Cardiac muscle cell (in vitro differentiated cells and primary cell): ENCODE results near the gene SNAP47. TPM values are rescaled to one million over a fixed set of nuclear protein-coding genes. Genes with fewer than 3 reads are reported as not detected.

ENCODE experiments used
- DNase-seq, 2 donors: peaks; one replicate each; pipeline versions ENCODE4 v3.0.0 to v3.0.0-alpha.2; 2010 to 2017; ENCODE audit warnings: low read depth in 1 of 2, low spot score in 1 of 2
- H3K27ac ChIP-seq: fragments of 200-600 bp; sonication (generic); 2 replicates; pipeline ENCODE4 v1.5.1; 2016
- H3K27me3 ChIP-seq: fragments of 200-600 bp; sonication (generic); 2 replicates; pipeline ENCODE4 v1.6.0; 2016; ENCODE audit warnings: control low read depth
- H3K36me3 ChIP-seq: fragments of 200-600 bp; sonication (generic); 2 replicates; pipeline ENCODE4 v1.5.1; 2016; ENCODE audit warnings: control low read depth
- H3K4me1 ChIP-seq: fragments of 200-600 bp; sonication (generic); 2 replicates; pipeline ENCODE4 v1.8.1; 2017; ENCODE audit warnings: low read depth, mild to moderate bottlenecking, mixed run types
- H3K4me3 ChIP-seq: fragments of 200-600 bp; sonication (generic); 2 replicates; pipeline ENCODE4 v1.5.1; 2016; ENCODE audit warnings: mild to moderate bottlenecking
- H3K9me3 ChIP-seq: fragments of 200-600 bp; sonication (generic); 2 replicates; pipeline ENCODE4 v1.5.1; 2017; ENCODE audit warnings: low read depth, mild to moderate bottlenecking, control low read depth
- polyA plus RNA-seq: library from polyadenylated mRNA; unstranded; fragments of >200 nt; fragmentation: Nextera tagmentation; extraction: Ambion mirVana; gene quantifications from 2 replicates; pipeline ENCODE4 v1.2.1, GENCODE V29; 2016
- total RNA-seq: library from RNA; depleted of rRNA; stranded (reverse); fragments of >200 nt; gene quantifications from 2 replicates; pipeline ENCODE4 v1.2.3, GENCODE V29; 2016
- TF ChIP-seq, protein P1 (sequence below): IDR thresholded peaks from 2 replicates; pipeline ENCODE4 v1.5.1; 2012; ENCODE audit warnings: low read depth, mild to moderate bottlenecking, low read length

Gene SNAP47
- total and polyA plus RNA-seq, 2 experiments from 2014 or later: 43.7 to 57.4 TPM

DNA sequence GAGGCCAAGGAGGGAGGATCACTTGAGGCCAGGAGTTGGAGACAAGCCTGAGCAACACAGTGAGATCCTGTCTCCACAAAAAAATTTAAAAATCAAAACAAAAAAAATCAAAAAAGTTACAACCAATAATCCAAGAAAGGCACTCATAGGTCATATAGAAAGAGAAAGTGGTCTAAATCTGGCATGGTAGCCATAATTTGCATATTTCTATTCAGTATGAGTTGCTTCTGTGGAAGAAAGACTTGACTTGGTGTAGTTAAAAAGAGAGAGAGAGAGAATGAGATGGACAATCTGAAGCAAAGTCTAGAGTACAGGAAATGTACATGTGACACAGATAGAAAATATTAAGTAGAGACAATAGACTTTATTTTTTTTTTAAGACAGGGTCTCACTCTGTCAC, 22.6 kb upstream of the SNAP47 start:
- Histone ChIP-seq H3K27me3 (no peaks in the 10 kb centered on the region), H3K4me3 (no peak overlapping the region), H3K4me1 (no peaks in the 10 kb centered on the region), H3K36me3 (no peaks in the 10 kb centered on the region), H3K9me3 (no peaks in the 10 kb centered on the region), H3K27ac (no peak overlapping the region)
- DNase-seq: no peak
- TF ChIP-seq, protein P1, sequence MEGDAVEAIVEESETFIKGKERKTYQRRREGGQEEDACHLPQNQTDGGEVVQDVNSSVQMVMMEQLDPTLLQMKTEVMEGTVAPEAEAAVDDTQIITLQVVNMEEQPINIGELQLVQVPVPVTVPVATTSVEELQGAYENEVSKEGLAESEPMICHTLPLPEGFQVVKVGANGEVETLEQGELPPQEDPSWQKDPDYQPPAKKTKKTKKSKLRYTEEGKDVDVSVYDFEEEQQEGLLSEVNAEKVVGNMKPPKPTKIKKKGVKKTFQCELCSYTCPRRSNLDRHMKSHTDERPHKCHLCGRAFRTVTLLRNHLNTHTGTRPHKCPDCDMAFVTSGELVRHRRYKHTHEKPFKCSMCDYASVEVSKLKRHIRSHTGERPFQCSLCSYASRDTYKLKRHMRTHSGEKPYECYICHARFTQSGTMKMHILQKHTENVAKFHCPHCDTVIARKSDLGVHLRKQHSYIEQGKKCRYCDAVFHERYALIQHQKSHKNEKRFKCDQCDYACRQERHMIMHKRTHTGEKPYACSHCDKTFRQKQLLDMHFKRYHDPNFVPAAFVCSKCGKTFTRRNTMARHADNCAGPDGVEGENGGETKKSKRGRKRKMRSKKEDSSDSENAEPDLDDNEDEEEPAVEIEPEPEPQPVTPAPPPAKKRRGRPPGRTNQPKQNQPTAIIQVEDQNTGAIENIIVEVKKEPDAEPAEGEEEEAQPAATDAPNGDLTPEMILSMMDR: no peak

DNA sequence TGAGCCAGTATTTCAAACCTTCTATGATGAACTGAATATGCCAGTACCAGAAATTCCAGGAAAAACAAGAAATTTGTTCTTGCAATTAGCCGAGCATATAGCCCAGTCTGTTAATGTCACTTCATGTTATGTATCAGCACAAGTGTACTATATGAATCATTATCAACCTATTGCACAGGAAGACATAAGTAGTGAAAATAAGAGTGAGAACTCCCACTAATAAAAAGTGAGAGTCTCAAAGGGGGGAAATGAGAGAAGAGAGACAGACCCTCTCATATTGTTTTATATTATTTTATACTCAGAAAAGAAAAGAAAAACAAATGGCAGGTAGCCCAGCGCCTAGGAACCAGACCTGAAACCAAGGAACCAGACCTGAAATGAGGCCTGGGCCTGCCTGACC, 16.3 kb upstream of the SNAP47 start:
- no peaks in the 10 kb centered on the region for H3K36me3 ChIP-seq
- no peak overlapping the region for H3K4me3 ChIP-seq
- TF ChIP-seq, protein P1: no peak
- H3K27ac ChIP-seq: no peak overlapping the region
- H3K9me3 ChIP-seq: no peaks in the 10 kb centered on the region
- H3K27me3 ChIP-seq: no peaks in the 10 kb centered on the region
- DNase-seq: no peak
- H3K4me1 ChIP-seq: no peaks in the 10 kb centered on the region

DNA sequence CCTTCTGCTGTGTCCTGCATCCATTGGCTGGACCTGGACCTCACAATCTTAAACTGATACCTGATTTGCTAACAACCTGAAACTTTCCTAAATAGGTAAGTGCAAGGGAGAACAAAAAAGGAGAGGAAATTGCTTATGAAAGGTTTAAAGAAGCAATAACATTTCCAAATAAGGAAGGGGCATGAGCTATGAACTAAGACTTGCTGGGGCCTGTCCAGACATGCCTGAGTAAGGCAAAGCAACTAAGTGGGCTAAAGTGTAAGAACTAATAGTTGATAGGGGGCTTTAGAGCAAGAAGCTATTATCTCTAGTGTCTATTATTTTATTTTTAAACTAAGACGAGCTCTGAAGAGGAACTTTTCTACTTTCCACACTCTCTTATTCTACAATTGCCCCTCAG, 11.8 kb upstream of the SNAP47 start:
- Histone ChIP-seq H3K27me3 (no peaks in the 10 kb centered on the region), H3K9me3 (no peaks in the 10 kb centered on the region), H3K4me3 (no peak overlapping the region), H3K27ac (no peak overlapping the region), H3K4me1 (peaks cover 4% of the 10 kb centered on the region), H3K36me3 (no peaks in the 10 kb centered on the region)
- TF ChIP-seq, protein P1: no peak
- no peak for DNase-seq

DNA sequence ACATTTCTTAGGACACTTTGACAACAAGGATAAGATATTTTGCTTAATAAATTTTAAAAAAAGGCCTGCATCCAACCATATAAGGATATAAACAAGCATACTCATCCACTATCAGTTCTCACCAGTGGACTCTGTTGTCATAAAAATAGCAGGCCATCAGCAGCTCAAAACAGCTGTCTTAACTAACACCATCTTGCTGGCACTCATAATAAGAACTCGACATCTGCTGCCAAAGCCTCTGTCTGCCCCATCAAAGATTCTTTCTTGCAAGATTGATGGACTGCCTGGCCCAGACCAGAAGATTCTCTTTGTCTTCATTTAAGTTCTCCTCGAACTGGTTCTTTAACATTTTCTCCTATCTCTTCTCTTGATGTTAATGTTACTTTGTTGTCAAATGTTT, 10.2 kb upstream of the SNAP47 start:
- no peak for DNase-seq
- Histone ChIP-seq H3K4me3 (no peak overlapping the region), H3K27ac (no peak overlapping the region), H3K9me3 (no peaks in the 10 kb centered on the region), H3K27me3 (no peaks in the 10 kb centered on the region), H3K4me1 (peaks cover 17% of the 10 kb centered on the region), H3K36me3 (no peaks in the 10 kb centered on the region)
- TF ChIP-seq, protein P1: no peak

DNA sequence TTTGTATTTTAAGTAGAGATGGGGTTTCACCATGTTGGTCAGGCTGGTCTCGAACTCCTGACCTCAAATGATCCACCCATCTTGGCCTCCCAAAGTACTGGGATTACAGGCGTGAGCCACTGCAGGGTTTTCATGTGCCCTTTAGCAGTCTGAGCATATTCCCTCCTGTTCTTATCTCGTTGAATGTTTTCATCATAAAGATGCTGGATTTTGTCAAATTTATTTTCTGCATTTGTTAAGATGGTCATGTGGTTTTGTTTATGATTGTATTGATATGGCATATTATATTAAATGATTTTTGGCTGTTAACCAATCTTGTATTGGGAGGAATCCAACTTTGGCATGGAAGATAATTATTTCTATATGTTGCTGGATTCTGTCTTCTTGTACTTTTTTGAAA, 8.9 kb upstream of the SNAP47 start:
- DNase-seq: no peak
- Histone ChIP-seq H3K27ac (no peak overlapping the region), H3K4me3 (no peak overlapping the region), H3K9me3 (no peaks in the 10 kb centered on the region), H3K4me1 (peaks cover 17% of the 10 kb centered on the region), H3K36me3 (no peaks in the 10 kb centered on the region), H3K27me3 (no peaks in the 10 kb centered on the region)
- TF ChIP-seq, protein P1: no peak

DNA sequence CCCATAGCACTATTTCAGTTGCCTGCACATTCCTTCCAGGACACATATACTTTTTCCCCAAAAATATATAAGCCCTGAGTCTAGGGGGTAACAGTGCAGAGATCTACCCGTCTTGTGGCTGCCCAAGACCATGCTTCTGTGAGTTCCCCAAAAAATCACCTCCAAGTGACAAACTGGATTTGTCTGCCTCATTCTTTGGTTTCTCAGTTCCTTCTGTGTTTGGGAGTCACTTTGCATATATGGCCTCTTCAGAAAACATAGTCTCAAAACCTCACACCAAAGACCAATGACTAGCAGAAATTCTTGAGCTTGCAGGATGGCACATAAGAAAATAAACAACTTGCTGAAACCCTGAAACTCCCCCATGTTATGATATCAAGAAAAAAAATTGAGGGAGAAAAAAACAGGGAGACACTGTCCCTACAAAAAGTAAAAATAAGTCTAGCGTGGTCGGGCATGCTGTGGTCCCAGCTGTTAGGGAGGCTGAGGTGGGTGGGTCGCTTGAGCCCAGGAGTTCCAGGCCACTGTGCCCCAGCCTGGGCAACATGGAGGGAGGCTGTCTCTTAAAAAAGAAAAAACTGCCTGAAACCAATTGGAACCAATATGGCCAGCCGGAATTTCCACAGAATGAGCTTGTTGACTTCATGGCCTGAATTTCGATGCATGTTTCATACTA, 8.2 kb upstream of the SNAP47 start:
- Histone ChIP-seq H3K4me1 (peaks cover 17% of the 10 kb centered on the region), H3K9me3 (no peaks in the 10 kb centered on the region), H3K27me3 (no peaks in the 10 kb centered on the region), H3K4me3 (no peak overlapping the region), H3K36me3 (peaks cover 6% of the 10 kb centered on the region), H3K27ac (no peak overlapping the region)
- DNase-seq: no peak
- TF ChIP-seq, protein P1: no peak
